ENCODE measurements around the gene SAMD13.

The SAMD13 gene

DNA sequence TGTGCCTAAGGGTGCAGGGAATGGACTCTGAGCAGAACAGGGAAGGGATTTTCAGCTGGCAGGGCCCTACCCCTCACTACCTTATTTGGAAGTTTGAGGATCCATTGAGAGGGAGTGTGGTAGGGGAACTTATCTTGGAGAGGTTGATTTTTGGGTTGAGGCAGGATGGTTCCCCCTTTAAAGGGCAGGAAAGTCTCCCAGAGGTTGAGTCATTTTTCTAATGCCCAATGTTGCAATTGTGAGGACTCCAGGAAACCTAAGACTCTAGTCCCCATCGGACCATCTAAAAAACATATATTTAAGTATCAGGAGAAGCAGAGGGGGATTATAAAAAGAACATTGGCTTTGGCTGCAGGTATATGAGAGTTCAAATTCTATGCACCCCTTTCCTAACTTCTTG lies 47.3 kb downstream of the SAMD13 start:
- TF ChIP-seq, protein P1, sequence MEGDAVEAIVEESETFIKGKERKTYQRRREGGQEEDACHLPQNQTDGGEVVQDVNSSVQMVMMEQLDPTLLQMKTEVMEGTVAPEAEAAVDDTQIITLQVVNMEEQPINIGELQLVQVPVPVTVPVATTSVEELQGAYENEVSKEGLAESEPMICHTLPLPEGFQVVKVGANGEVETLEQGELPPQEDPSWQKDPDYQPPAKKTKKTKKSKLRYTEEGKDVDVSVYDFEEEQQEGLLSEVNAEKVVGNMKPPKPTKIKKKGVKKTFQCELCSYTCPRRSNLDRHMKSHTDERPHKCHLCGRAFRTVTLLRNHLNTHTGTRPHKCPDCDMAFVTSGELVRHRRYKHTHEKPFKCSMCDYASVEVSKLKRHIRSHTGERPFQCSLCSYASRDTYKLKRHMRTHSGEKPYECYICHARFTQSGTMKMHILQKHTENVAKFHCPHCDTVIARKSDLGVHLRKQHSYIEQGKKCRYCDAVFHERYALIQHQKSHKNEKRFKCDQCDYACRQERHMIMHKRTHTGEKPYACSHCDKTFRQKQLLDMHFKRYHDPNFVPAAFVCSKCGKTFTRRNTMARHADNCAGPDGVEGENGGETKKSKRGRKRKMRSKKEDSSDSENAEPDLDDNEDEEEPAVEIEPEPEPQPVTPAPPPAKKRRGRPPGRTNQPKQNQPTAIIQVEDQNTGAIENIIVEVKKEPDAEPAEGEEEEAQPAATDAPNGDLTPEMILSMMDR (IDR thresholded peaks at IDR 0.05; ENCODE audit: borderline replicate concordance, insufficient read depth, low read depth, low read length) = no peak
- H3K4me3 ChIP-seq (ENCODE audit: low read depth, low read length) = no peak overlapping the region

DNA sequence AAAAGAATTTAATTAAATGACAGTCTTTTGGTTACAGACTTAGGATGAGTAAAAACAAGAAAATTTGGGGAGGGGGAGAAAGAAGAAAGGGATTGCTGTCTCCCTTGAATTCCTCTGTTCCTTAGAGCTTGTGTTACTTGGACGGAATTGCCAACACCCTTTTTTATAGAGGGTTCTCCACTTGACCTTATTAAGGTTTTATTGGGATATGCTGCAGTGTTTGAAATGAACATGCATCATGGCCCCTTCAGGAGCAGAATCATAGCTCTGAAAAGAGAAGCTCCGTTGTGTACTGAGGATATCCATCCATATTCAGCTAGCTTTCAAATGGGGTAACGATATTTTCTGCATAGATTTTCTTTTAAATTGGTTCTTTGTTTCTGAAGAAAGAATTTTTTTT lies 48.6 kb downstream of the SAMD13 start:
- TF ChIP-seq, protein P1 (IDR thresholded peaks at IDR 0.05; ENCODE audit: borderline replicate concordance, insufficient read depth, low read depth, low read length) = no peak
- no peak overlapping the region for H3K4me3 ChIP-seq (ENCODE audit: low read depth, low read length)

DNA sequence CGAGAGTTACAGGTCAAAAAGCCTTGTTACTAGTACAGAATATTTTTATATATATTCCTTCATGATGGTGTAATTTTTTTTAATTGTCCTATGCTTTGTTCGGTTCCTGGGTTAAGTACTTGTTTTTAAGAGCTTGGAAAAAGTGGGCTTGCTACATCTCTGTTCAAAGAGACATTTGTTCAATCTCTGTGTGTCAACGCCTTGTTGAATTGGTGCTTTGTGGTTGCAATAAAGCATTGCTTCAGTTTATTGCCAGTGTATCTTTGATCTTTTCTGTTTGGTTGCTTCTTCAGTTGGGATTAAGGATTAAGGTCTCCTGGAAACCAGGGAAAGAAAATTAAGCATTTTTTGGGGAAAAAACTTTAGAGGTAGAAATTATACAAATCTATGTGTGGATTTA lies 49.0 kb downstream of the SAMD13 start:
- no peak overlapping the region for H3K4me3 ChIP-seq (ENCODE audit: low read depth, low read length)
- TF ChIP-seq, protein P1 (IDR thresholded peaks at IDR 0.05; ENCODE audit: borderline replicate concordance, insufficient read depth, low read depth, low read length) = no peak

DNA sequence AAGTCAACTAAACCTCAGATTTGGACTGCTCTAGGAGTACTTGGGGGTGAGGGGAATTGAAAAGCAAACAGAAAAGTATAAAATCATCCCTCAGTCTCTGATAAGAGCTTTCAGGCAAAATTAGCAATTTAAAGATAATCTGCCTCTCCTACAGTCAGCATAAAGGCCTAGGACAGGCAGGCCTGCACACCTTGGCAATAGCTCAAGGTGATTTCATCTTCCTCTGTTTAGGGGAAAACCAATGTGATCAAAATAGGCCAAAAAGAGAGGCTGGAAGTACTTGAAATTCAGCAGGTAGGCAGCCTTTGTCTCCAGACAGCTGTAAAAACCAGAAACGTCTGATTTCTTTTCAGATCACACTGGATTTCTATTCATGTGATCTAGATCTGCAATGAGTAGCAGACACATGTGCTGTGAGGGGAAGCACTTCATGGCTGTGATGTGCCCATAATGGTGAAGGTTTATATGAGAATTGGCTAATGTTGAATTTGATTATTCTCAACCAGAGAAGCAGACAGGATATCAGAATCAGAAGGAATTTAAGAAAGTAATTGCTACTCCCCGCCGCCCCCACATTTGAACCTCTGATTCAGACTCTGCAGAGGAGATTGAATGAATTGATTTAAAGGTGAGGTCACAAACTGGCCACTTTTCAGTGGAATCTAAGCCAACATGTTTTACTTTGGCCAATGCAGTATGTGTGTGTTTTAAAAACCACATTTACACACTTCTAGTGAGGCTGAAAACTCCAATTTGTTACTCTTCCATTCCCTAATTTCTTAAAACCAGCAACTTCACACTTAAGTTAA lies 51.0 kb downstream of the SAMD13 start:
- H3K4me3 ChIP-seq (ENCODE audit: low read depth, low read length) = no peak overlapping the region
- TF ChIP-seq, protein P1 (IDR thresholded peaks at IDR 0.05; ENCODE audit: borderline replicate concordance, insufficient read depth, low read depth, low read length) = no peak

DNA sequence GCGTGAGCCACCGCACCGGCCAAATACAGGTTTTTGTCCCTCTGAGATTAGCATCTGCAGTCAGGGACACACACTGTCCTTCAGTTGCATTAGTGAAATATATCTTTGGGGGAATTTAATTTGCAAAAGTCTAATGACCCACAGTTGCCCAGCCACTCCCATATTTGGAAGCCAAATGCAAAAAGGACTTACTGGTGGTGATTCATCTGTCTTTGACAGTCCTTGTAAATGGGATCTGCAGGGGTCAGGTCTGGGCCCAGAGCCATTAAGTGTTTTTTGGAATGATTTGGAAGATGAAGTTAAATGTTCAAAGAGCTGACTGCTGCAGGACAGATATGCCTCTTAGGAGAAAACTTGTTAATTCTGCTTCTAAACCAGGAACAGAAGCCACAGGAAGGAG lies 52.2 kb downstream of the SAMD13 start:
- TF ChIP-seq, protein P1 (IDR thresholded peaks at IDR 0.05; ENCODE audit: borderline replicate concordance, insufficient read depth, low read depth, low read length) = no peak

DNA sequence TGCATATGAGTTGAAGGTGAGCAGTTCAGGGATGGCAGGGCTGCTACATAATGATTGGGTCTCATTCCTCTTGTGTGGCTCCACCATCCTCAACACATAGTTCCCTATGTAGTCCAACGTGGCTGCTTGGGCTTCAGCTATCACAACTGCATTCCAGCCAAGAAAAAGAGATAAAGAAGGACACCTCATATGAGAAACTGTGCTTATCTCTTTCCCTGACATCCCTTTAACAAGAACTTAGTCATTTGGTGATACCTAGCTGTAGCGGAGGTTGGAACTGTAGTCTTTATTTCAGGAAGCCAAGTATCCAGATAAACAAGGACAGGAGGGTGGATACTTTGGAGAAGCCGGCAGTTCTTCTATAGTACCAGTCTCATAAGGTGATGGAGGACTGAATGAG lies 54.0 kb downstream of the SAMD13 start:
- no peak overlapping the region for H3K4me3 ChIP-seq (ENCODE audit: low read depth, low read length)
- TF ChIP-seq, protein P1 (IDR thresholded peaks at IDR 0.05; ENCODE audit: borderline replicate concordance, insufficient read depth, low read depth, low read length) = no peak

More for the DNA sequence above, 52.2 kb downstream of the SAMD13 start:
- H3K4me3 ChIP-seq (ENCODE audit: low read depth, low read length) = no peak overlapping the region

DNA sequence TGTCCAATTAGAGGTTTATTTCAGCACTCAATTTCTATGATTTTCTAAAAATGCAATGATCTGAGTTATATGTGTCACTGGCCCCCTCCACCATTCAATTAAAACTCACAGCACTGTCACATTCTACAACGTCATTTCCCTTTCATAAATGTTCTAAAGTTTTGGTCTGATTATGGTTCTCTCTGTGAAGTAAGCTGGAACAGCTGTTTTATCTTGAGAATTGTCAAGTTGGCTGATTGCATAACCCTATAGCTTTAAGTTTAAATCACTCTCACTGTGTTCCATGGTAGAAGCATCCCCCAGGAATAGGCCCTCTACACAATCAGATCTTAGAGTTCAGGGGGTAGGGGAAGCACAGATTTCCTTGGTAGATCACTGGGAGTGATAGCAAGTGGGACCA lies 55.4 kb downstream of the SAMD13 start:
- TF ChIP-seq, protein P1 (IDR thresholded peaks at IDR 0.05; ENCODE audit: borderline replicate concordance, insufficient read depth, low read depth, low read length) = no peak

More for the DNA sequence above, 55.4 kb downstream of the SAMD13 start:
- no peak overlapping the region for H3K4me3 ChIP-seq (ENCODE audit: low read depth, low read length)
